ENCODE measurements around the gene CHRNA5. TPM values are rescaled to one million over a fixed set of nuclear protein-coding genes. Genes with fewer than 3 reads are reported as not detected.

Gene CHRNA5
- total and polyA plus RNA-seq, 9 of the 15 experiments (the other 6 are each of a cell fraction or from before 2014, with no cell fraction given): 2.8 to 16.1 (median 11.4) TPM

DNA sequence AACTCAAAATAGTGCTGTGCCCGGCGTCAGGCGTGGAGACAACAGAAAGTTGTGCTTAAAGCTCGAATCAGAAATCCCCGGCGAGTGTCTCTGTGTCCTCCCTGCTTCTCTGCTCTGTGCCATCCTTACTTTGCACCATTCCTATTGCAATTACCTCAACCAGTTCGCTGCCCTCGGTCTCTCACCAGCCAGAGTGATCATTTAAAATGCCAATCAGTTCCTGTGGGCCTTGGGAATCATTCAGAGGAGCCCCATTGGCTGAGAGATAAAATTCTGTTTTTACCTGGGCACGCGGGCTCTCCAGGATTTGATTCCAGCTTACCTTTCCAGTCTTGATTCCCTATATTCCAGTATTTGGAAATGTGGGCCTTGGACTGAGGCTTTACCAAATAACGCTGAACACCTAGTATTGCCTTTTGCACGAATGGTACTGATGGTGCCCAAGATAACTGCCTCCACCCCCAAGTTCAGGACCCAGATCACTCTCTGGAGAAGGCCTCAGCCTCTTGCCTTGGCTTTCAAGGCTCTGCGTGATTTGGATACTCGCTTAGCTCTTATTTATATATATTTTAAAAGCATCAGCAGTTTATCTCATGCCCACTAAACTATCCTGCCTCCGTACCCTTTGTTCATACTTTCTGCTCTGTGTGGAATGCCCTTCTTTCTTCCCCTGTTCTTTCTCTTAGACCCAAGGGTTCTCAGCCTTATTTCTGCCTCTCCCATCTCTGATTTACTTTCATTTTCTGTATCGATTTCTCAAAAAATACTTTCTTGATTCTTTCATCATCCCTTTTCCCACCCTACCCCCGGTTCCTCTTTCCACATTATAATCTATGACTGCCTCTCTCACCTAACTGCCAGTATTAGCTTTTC is 24.2 kb upstream of the CHRNA5 start:
- ATAC-seq: no peak; the same call in none of the 3 replicates
- no peak for TF ChIP-seq KHSRP (IDR thresholded peaks at IDR 0.05)
- no peak for TF ChIP-seq SMARCA5 (IDR thresholded peaks at IDR 0.05)
- TF ChIP-seq SMAD3 (CRISPR knock-in tag; conservative IDR thresholded peaks at IDR 0.05): no peak
- 0 out of 4 replicates have a peak, but pooled peaks have one; percentile 2 to 26 for TF ChIP-seq SIN3A (IDR thresholded peaks at IDR 0.05; ENCODE audit: borderline replicate concordance in 2 of 2, control insufficient read depth in 1 of 2, low read depth in 2 of 2, low read length in 2 of 2)
- TF ChIP-seq MECOM (CRISPR knock-in tag; IDR thresholded peaks at IDR 0.05): no peak
- no peak for TF ChIP-seq CEBPZ (IDR thresholded peaks at IDR 0.05; ENCODE audit: borderline replicate concordance, low read depth, low read length)
- no peak for TF ChIP-seq ZC3H4 (CRISPR knock-in tag; IDR thresholded peaks at IDR 0.05; ENCODE audit: borderline replicate concordance)
- TF ChIP-seq, protein P1, sequence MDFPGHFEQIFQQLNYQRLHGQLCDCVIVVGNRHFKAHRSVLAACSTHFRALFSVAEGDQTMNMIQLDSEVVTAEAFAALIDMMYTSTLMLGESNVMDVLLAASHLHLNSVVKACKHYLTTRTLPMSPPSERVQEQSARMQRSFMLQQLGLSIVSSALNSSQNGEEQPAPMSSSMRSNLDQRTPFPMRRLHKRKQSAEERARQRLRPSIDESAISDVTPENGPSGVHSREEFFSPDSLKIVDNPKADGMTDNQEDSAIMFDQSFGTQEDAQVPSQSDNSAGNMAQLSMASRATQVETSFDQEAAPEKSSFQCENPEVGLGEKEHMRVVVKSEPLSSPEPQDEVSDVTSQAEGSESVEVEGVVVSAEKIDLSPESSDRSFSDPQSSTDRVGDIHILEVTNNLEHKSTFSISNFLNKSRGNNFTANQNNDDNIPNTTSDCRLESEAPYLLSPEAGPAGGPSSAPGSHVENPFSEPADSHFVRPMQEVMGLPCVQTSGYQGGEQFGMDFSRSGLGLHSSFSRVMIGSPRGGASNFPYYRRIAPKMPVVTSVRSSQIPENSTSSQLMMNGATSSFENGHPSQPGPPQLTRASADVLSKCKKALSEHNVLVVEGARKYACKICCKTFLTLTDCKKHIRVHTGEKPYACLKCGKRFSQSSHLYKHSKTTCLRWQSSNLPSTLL (IDR thresholded peaks at IDR 0.05): no peak
- TF ChIP-seq ZC3H8 (IDR thresholded peaks at IDR 0.05): no peak
- TF ChIP-seq ELK3 (CRISPR knock-in tag; IDR thresholded peaks at IDR 0.05): no peak
- no peak for TF ChIP-seq RAD21 (CRISPR knock-in tag; conservative IDR thresholded peaks at IDR 0.05 in 1 of 2, IDR thresholded peaks at IDR 0.05 in 1 of 2)

More for the DNA sequence above, 24.2 kb upstream of the CHRNA5 start:
- Histone ChIP-seq H3K9me1 (ENCODE audit: control insufficient read depth, insufficient read depth, low read length) (no peaks in the 10 kb centered on the region), H3K4me3 (peak overlapping the region; percentile 79), H3K36me3 (ENCODE audit: control insufficient read depth, insufficient read depth, low read length) (peaks cover 47% of the 10 kb centered on the region), H3K9me3 (replicated peaks; ENCODE audit: control insufficient read depth, insufficient read depth, low read depth, low read length) (no peaks in the 10 kb centered on the region), H3K27me3 (ENCODE audit: control insufficient read depth in 2 of 2, insufficient read depth in 2 of 2, low read length in 2 of 2) (no peaks in the 10 kb centered on the region), H3K4me1 (replicated peaks in 1 of 2; ENCODE audit: control insufficient read depth in 2 of 2, insufficient read depth in 2 of 2, low read length in 2 of 2) (peaks cover 3% of the 10 kb centered on the region in 2 experiments; a peak in 2 of 5 replicates), H3K79me2 (ENCODE audit: control insufficient read depth, insufficient read depth, low read length) (peaks cover 37% of the 10 kb centered on the region), H3K9ac (ENCODE audit: insufficient read depth in 1 of 2, low read depth in 2 of 2, low read length in 2 of 2) (peak overlapping the region; percentile 98 to 99), H4K20me1 (replicated peaks; ENCODE audit: control insufficient read depth, insufficient read depth, low read length) (no peaks in the 10 kb centered on the region), H3K4me2 (ENCODE audit: insufficient read depth, low read length) (peak overlapping the region; percentile 96), H2AFZ (ENCODE audit: low read depth, low read length) (peak overlapping the region; percentile 98), H3K27ac (ENCODE audit: extremely low read depth, low read depth, low read length) (peak overlapping the region; percentile 97)
- BruUV-seq (replicated peaks): TSS peak; percentile 52
- CTCF ChIA-PET (ENCODE audit: low intra/inter-chr PET ratio): no interaction called here
- intact Hi-C loops (cut with micrococcal nuclease): loop anchor here (5.0 kb wide), 1 partner anchor 34 kb away; the partner anchor contains the start of gene HYKK
- FAIRE-seq (no peak), DNase-seq (ENCODE audit: extremely low read depth in 1 of 4, low spot score in 3 of 4) (peak in 2 of 4 experiments; percentile 17 to 21)
- in situ Hi-C loops (cut with MboI): no loop called here
- POLR2A ChIA-PET: interaction anchor here (0.7 to 3.1 kb wide), 8 partner anchors 8 to 235 kb away, joined by 3 to 22 read pairs (median 6); no protein-coding TSS in a partner anchor
- 2% methylated on average over 14 of the region's 17 CpGs for WGBS (ENCODE audit: insufficient coverage, low coverage, missing lambda C conversion rate)

Data from K562 (cell line).